ENCODE results near the gene SH3PXD2B. TPM values are rescaled to one million over a fixed set of nuclear protein-coding genes. Genes with fewer than 3 reads are reported as not detected.

Gene SH3PXD2B
- total RNA-seq, 2 experiments from 2014 or later, result 0.21 to 0.23 TPM

GRCh38 chr5:172428224-172429166 lies 25.8 kb downstream of the SH3PXD2B start:
- no peaks in the 10 kb centered on the region for H3K4me1 Mint-ChIP-seq (ENCODE audit: low read depth)
- ATAC-seq, result no peak
- H3K9me3 Mint-ChIP-seq (ENCODE audit: insufficient read depth), result no peaks in the 10 kb centered on the region
- ChIA-PET CTCF (no interaction called here), POLR2A (no interaction called here)
- no peak for DNase-seq
- no peak overlapping the region for H3K27ac Mint-ChIP-seq
- peaks cover 2% of the 10 kb centered on the region for H3K27me3 Mint-ChIP-seq (ENCODE audit: low read depth)
- H3K36me3 Mint-ChIP-seq (ENCODE audit: low read depth), result no peaks in the 10 kb centered on the region
- no peak overlapping the region for H3K4me3 Mint-ChIP-seq

DNA sequence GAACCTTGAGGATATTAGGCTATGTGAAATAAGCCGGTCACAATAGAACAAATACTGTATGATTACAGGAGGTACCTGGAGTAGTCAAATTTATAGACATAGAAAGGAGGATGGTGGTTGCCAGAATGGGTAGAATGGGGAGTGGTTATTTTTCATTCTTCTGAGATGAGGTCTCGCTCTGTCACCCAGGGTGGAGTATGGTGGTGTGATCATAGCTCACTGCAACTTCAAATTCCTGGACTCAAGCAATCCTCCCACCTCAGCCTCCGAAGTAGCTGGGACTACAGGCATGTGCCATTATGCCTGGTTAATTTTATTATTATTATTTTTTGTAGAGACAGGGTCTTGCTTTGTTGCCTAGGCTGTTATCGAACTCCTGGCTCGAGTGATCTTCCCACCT lies 27.1 kb downstream of the SH3PXD2B start:
- DNase-seq (no peak), ATAC-seq (no peak)
- no peak overlapping the region for H3K27ac Mint-ChIP-seq
- no peaks in the 10 kb centered on the region for H3K4me1 Mint-ChIP-seq (ENCODE audit: low read depth)
- H3K4me3 Mint-ChIP-seq, result no peak overlapping the region
- CTCF ChIA-PET, result interaction anchor here (2.2 kb wide), 1 partner anchor 24 kb away, joined by 6 read pairs; no protein-coding TSS in a partner anchor
- no peaks in the 10 kb centered on the region for H3K36me3 Mint-ChIP-seq (ENCODE audit: low read depth)
- peaks cover 2% of the 10 kb centered on the region for H3K27me3 Mint-ChIP-seq (ENCODE audit: low read depth)
- H3K9me3 Mint-ChIP-seq (ENCODE audit: insufficient read depth), result no peaks in the 10 kb centered on the region
- POLR2A ChIA-PET, result no interaction called here

DNA sequence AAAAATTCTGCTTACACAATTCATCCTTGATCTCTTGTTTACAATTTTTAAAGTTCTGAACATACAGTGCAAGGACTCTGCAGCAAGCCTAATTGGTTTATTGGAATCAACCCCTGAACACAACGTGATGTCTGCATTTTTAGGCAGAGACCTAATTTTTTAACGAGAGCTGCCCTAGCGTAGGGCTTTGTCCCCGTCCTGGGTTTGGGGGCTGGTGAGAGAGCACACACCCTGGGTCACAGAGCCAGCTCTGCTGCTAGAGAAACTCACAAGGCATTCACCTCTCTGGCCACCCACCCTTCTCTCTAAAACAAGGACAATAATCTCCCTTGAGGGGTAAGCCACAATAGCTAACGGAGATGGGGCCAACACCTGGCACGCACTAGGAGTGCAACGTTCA lies 28.2 kb downstream of the SH3PXD2B start:
- Mint-ChIP-seq H3K4me1 (ENCODE audit: low read depth) (no peaks in the 10 kb centered on the region), H3K9me3 (ENCODE audit: insufficient read depth) (no peaks in the 10 kb centered on the region), H3K27ac (no peak overlapping the region), H3K36me3 (ENCODE audit: low read depth) (no peaks in the 10 kb centered on the region), H3K27me3 (ENCODE audit: low read depth) (peaks cover 2% of the 10 kb centered on the region), H3K4me3 (no peak overlapping the region)
- no peak for ATAC-seq
- ChIA-PET POLR2A (no interaction called here), CTCF (interaction anchor here (2.2 kb wide), 1 partner anchor 26 kb away, joined by 6 read pairs; no protein-coding TSS in a partner anchor)
- DNase-seq, result no peak

GRCh38 chr5:172425402-172425801 lies 28.9 kb downstream of the SH3PXD2B start:
- ChIA-PET POLR2A (no interaction called here), CTCF (interaction anchor here (2.2 kb wide), 1 partner anchor 26 kb away, joined by 6 read pairs; no protein-coding TSS in a partner anchor)
- no peak overlapping the region for H3K4me3 Mint-ChIP-seq
- H3K4me1 Mint-ChIP-seq (ENCODE audit: low read depth), result peaks cover 1% of the 10 kb centered on the region
- no peaks in the 10 kb centered on the region for H3K9me3 Mint-ChIP-seq (ENCODE audit: insufficient read depth)
- no peak for ATAC-seq
- no peaks in the 10 kb centered on the region for H3K36me3 Mint-ChIP-seq (ENCODE audit: low read depth)
- DNase-seq, result no peak
- peaks cover 2% of the 10 kb centered on the region for H3K27me3 Mint-ChIP-seq (ENCODE audit: low read depth)
- H3K27ac Mint-ChIP-seq, result no peak overlapping the region

DNA sequence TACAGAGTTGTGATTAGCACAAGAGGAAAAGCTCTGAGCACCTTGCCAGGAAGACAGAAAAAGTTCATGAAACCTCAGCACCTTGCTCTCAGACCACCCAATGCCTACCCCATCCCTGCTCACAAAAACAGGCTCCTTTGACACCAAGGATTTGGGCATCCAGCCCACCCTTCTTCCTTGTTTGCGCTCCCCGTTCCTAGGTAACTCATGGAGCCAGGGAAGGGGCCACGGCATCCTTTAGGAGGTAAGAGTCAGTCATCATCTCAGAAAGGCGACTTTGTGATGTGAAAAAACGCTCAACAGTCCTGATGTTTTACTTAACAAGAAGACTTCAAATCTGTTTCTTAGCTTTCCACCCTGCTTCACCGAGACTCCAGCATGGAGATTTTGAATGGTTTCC lies 29.5 kb downstream of the SH3PXD2B start:
- CTCF ChIA-PET, result no interaction called here
- ATAC-seq, result no peak
- no peaks in the 10 kb centered on the region for H3K36me3 Mint-ChIP-seq (ENCODE audit: low read depth)
- no peaks in the 10 kb centered on the region for H3K9me3 Mint-ChIP-seq (ENCODE audit: insufficient read depth)
- no peak overlapping the region for H3K4me3 Mint-ChIP-seq
- H3K27me3 Mint-ChIP-seq (ENCODE audit: low read depth), result peaks cover 2% of the 10 kb centered on the region
- H3K4me1 Mint-ChIP-seq (ENCODE audit: low read depth), result peaks cover 4% of the 10 kb centered on the region
- POLR2A ChIA-PET, result no interaction called here
- no peak for DNase-seq
- no peak overlapping the region for H3K27ac Mint-ChIP-seq

DNA sequence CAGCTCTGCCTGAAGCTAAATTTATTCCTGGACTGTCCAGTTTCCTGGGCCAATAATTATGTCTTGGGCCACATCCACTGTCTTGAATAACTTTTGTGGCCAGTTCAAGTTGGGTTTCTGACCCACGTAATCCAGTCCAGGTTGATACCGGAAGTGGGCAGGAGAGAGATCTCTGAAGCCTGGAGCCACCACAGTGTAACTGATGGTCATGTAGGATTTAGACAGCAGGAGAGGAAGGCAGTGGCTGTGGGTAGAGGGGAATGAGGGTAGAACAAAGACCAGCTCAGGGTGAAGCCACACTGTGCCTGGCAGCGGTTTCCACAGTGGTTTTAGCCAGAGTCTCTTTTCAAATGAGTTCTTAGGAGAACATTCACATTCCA lies 30.2 kb downstream of the SH3PXD2B start:
- DNase-seq, result no peak
- Mint-ChIP-seq H3K9me3 (ENCODE audit: insufficient read depth) (no peaks in the 10 kb centered on the region), H3K27me3 (ENCODE audit: low read depth) (peaks cover 2% of the 10 kb centered on the region), H3K4me3 (no peak overlapping the region), H3K36me3 (ENCODE audit: low read depth) (no peaks in the 10 kb centered on the region), H3K4me1 (ENCODE audit: low read depth) (peaks cover 4% of the 10 kb centered on the region), H3K27ac (no peak overlapping the region)
- ChIA-PET POLR2A (no interaction called here), CTCF (no interaction called here)
- ATAC-seq, result no peak

GRCh38 chr5:172423379-172424110 lies 30.8 kb downstream of the SH3PXD2B start:
- peaks cover 4% of the 10 kb centered on the region for H3K4me1 Mint-ChIP-seq (ENCODE audit: low read depth)
- no peaks in the 10 kb centered on the region for H3K36me3 Mint-ChIP-seq (ENCODE audit: low read depth)
- CTCF ChIA-PET, result no interaction called here
- H3K9me3 Mint-ChIP-seq (ENCODE audit: insufficient read depth), result no peaks in the 10 kb centered on the region
- no peak overlapping the region for H3K4me3 Mint-ChIP-seq
- POLR2A ChIA-PET, result no interaction called here
- ATAC-seq (no peak), DNase-seq (no peak)
- no peak overlapping the region for H3K27ac Mint-ChIP-seq
- peaks cover 2% of the 10 kb centered on the region for H3K27me3 Mint-ChIP-seq (ENCODE audit: low read depth)

DNA sequence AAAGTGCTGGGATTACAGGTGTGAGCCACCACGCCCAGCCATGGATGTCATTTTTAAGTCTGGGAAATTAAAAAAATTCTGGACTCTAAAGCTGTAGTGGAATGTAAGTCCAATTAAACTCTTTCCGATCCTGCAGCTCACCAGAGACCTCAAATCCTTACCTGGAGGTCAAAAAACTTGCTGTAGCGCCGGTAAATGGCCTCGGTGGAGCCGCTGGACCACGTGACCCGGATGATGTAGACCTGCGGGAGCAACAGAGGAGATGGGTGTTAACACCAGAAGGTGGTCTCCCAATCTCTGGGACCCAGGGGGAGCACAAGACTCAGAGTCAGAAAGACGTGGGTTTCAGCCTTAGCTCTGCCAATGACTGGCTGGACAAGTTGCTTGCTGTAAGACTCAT lies 32.1 kb downstream of the SH3PXD2B start:
- Mint-ChIP-seq H3K4me1 (ENCODE audit: low read depth) (peaks cover 4% of the 10 kb centered on the region), H3K36me3 (ENCODE audit: low read depth) (no peaks in the 10 kb centered on the region), H3K4me3 (no peak overlapping the region), H3K27ac (no peak overlapping the region), H3K9me3 (ENCODE audit: insufficient read depth) (no peaks in the 10 kb centered on the region), H3K27me3 (ENCODE audit: low read depth) (no peaks in the 10 kb centered on the region)
- ATAC-seq (no peak), DNase-seq (no peak)
- ChIA-PET CTCF (no interaction called here), POLR2A (no interaction called here)

- H3K9me3 Mint-ChIP-seq (ENCODE audit: insufficient read depth), result no peaks in the 10 kb centered on the region
- no peaks in the 10 kb centered on the region for H3K36me3 Mint-ChIP-seq (ENCODE audit: low read depth)
- DNase-seq (no peak), ATAC-seq (no peak)
- ChIA-PET CTCF (no interaction called here), POLR2A (no interaction called here)
- peaks cover 4% of the 10 kb centered on the region for H3K4me1 Mint-ChIP-seq (ENCODE audit: low read depth)
- H3K4me3 Mint-ChIP-seq, result no peak overlapping the region
- no peaks in the 10 kb centered on the region for H3K27me3 Mint-ChIP-seq (ENCODE audit: low read depth)
- no peak overlapping the region for H3K27ac Mint-ChIP-seq
Observed at GRCh38 chr5:172421020-172421419, 33.3 kb downstream of the SH3PXD2B start.

- H3K4me1 Mint-ChIP-seq (ENCODE audit: low read depth), result peaks cover 4% of the 10 kb centered on the region
- no peak overlapping the region for H3K4me3 Mint-ChIP-seq
- H3K9me3 Mint-ChIP-seq (ENCODE audit: insufficient read depth), result no peaks in the 10 kb centered on the region
- H3K36me3 Mint-ChIP-seq (ENCODE audit: low read depth), result no peaks in the 10 kb centered on the region
- CTCF ChIA-PET, result no interaction called here
- POLR2A ChIA-PET, result no interaction called here
- H3K27me3 Mint-ChIP-seq (ENCODE audit: low read depth), result no peaks in the 10 kb centered on the region
- H3K27ac Mint-ChIP-seq, result no peak overlapping the region
- DNase-seq (peak; percentile 34), ATAC-seq (peak; percentile 47)
Observed at GRCh38 chr5:172420235-172420939, 33.9 kb downstream of the SH3PXD2B start.

DNA sequence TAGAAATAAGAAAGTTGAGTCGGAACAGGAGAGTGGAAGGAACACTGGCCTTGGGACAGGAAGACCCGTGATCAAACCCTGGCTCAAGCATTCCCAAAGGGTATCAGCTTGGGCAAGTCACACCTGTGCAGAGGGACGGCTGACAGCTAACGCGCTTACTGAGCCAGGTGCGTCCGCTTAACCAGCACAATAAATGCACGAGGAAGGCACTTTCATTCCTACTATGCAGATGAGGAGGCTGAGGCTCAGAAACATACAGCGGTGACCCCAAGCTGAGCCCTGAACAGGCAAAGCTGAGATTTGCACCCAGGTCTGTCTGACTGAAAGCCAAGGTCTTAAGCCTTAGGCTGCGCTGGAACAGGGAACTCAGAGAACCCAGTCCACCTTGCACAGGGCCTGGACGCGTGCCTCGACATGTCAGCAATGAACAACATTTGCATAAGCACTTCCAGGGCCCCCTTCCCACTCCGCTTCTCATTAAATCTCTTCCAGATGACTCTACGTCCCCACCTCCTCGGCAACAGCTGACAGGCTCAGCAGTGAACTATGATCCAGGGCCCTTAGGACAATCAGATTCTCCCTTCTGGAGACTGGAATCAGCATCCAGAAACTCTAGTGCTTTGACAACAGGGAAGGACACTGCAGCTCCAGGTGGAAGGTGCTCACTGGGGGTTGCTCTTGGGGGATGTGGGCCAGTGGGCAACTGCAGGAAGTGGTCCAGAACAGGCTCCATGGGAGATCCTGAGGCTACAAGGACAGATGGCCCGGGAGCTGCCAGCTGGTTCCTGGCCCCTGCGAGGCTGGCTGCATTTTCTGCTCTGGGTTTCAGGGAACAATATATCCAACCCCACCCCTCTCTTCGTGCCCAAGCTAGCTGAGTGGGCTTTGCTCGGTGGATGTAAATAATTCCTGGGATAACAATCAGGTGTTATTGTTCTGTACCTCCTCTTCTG lies 35.2 kb downstream of the SH3PXD2B start:
- Mint-ChIP-seq H3K27ac (no peak overlapping the region), H3K36me3 (ENCODE audit: low read depth) (no peaks in the 10 kb centered on the region), H3K4me1 (ENCODE audit: low read depth) (peaks cover 4% of the 10 kb centered on the region), H3K27me3 (ENCODE audit: low read depth) (no peaks in the 10 kb centered on the region), H3K4me3 (no peak overlapping the region), H3K9me3 (ENCODE audit: insufficient read depth) (no peaks in the 10 kb centered on the region)
- ATAC-seq, result no peak
- CTCF ChIA-PET, result no interaction called here
- POLR2A ChIA-PET, result no interaction called here
- DNase-seq, result no peak

Data from activated CD8-positive, alpha-beta T cell treated with anti-CD3 and anti-CD28 coated beads, Interleukin-2, amount 10 ng/mL, durations not matched to agents 7 days and 5 days (primary cell).